Parathyroid adenoma (tissue), 2 donors: Measurements from ENCODE around the gene MTMR3.

Source experiments
- H2AFZ ChIP-seq: fragments of 300-600 bp; sonication (generic); one replicate; pipeline ENCODE4 v1.7.0; 2017; ENCODE audit warnings: antibody characterized with exemption, mild to moderate bottlenecking
- H3K27ac ChIP-seq: fragments of 300-600 bp; sonication (generic); one replicate; pipeline ENCODE4 v1.7.0; 2017
- H3K27me3 ChIP-seq: fragments of 300-600 bp; sonication (generic); one replicate; pipeline ENCODE4 v1.7.0; 2017; ENCODE audit warnings: low read length; ENCODE audit not compliant: control insufficient read depth, insufficient read depth
- H3K36me3 ChIP-seq: fragments of 300-600 bp; sonication (generic); one replicate; pipeline ENCODE4 v1.7.0; 2017; ENCODE audit warnings: low read length; ENCODE audit not compliant: control insufficient read depth, insufficient read depth
- H3K4me1 ChIP-seq: fragments of 300-600 bp; sonication (generic); one replicate; pipeline ENCODE4 v1.7.0; 2017; ENCODE audit warnings: control low read depth
- H3K4me2 ChIP-seq: fragments of 300-600 bp; sonication (generic); one replicate; pipeline ENCODE4 v1.7.0; 2017; ENCODE audit warnings: low read length
- H3K4me3 ChIP-seq: fragments of 300-600 bp; sonication (generic); one replicate; pipeline ENCODE4 v1.7.0; 2017; ENCODE audit warnings: low read depth, low read length
- H3K79me2 ChIP-seq: fragments of 300-600 bp; sonication (generic); one replicate; pipeline ENCODE4 v1.7.0; 2017; ENCODE audit warnings: control low read depth
- H3K9ac ChIP-seq: fragments of 300-600 bp; sonication (generic); one replicate; pipeline ENCODE4 v1.7.0; 2017; ENCODE audit warnings: mild to moderate bottlenecking
- H3K9me3 ChIP-seq: fragments of 300-600 bp; sonication (generic); one replicate; pipeline ENCODE4 v1.7.0; 2017; ENCODE audit warnings: low read length; ENCODE audit not compliant: control insufficient read depth
- CTCF ChIP-seq: fragments of 300-600 bp; sonication (generic); IDR thresholded peaks from one replicate; pipeline ENCODE4 v1.7.0; 2017; ENCODE audit warnings: antibody characterized with exemption, mild to moderate bottlenecking
- donor health status: primary hyperparathyroidism.

MTMR3 gene

DNA sequence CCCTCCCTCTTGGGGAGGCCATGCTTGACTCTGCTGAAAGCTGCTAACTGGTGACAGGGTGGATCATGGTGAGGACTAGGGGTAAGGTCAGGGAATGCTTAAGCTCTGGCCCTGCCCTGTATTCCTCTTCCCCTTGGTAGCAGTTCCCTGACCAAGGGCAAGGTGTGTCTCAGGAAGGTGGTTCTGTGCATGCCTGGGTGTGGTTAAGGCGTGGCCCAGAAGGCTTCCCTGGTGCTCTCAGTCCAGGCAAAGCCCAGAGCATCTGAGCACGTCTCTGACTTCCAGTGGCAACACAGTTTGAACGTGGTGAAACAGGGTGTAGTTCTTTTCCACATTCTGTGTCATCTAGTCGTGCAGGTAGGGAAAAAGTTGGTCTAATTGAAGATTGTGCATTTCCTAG is 144.2 kb downstream of the MTMR3 start:
- no peaks in the 10 kb centered on the region for H3K79me2 ChIP-seq
- H2AFZ ChIP-seq: no peak overlapping the region
- H3K27me3 ChIP-seq: no peaks in the 10 kb centered on the region
- no peak for TF ChIP-seq CTCF
- no peaks in the 10 kb centered on the region for H3K4me1 ChIP-seq
- no peaks in the 10 kb centered on the region for H3K36me3 ChIP-seq
- H3K4me3 ChIP-seq: no peak overlapping the region
- H3K4me2 ChIP-seq: no peak overlapping the region
- H3K27ac ChIP-seq: no peak overlapping the region
- no peak overlapping the region for H3K9ac ChIP-seq
- no peaks in the 10 kb centered on the region for H3K9me3 ChIP-seq

GRCh38 chr22:30027791-30028190 is 144.8 kb downstream of the MTMR3 start:
- H3K9ac ChIP-seq: no peak overlapping the region
- no peaks in the 10 kb centered on the region for H3K27me3 ChIP-seq
- no peaks in the 10 kb centered on the region for H3K9me3 ChIP-seq
- H3K36me3 ChIP-seq: no peaks in the 10 kb centered on the region
- no peak overlapping the region for H2AFZ ChIP-seq
- H3K79me2 ChIP-seq: no peaks in the 10 kb centered on the region
- TF ChIP-seq CTCF: no peak
- no peaks in the 10 kb centered on the region for H3K4me1 ChIP-seq
- no peak overlapping the region for H3K4me2 ChIP-seq
- H3K27ac ChIP-seq: no peak overlapping the region
- no peak overlapping the region for H3K4me3 ChIP-seq

DNA sequence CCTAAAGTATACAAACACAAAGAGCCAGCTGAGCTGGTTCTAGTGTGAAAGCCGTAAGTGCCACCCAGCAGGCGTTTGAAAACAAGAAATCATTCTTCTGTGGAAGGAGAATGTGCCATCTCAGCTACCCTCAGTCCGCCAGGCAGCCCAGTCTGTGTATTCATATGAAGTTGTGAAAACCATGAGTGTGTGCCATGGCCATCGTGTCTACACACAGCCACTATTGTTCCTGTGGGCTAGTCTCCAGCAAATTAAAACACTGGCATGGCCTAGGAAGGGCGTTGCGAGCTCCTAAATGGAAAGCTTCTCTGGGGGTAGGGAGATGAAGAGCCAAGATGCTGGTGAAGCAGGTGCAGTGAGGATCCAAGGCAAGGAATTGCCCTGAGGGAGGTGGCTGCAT is 145.8 kb downstream of the MTMR3 start:
- H3K4me1 ChIP-seq: no peaks in the 10 kb centered on the region
- no peak overlapping the region for H3K9ac ChIP-seq
- H3K27ac ChIP-seq: no peak overlapping the region

GRCh38 chr22:30029512-30029911 is 146.5 kb downstream of the MTMR3 start:
- Histone ChIP-seq H3K9ac (no peak overlapping the region), H3K79me2 (no peaks in the 10 kb centered on the region), H3K4me2 (no peak overlapping the region)

More for the DNA sequence above, 145.8 kb downstream of the MTMR3 start:
- Histone ChIP-seq H3K36me3 (no peaks in the 10 kb centered on the region), H3K4me3 (no peak overlapping the region), H3K4me2 (no peak overlapping the region), H2AFZ (no peak overlapping the region), H3K79me2 (no peaks in the 10 kb centered on the region), H3K9me3 (no peaks in the 10 kb centered on the region), H3K27me3 (no peaks in the 10 kb centered on the region)
- TF ChIP-seq CTCF: no peak

More at GRCh38 chr22:30029512-30029911, 146.5 kb downstream of the MTMR3 start:
- H2AFZ ChIP-seq: no peak overlapping the region
- no peaks in the 10 kb centered on the region for H3K4me1 ChIP-seq
- no peaks in the 10 kb centered on the region for H3K27me3 ChIP-seq
- no peaks in the 10 kb centered on the region for H3K36me3 ChIP-seq
- H3K4me3 ChIP-seq: no peak overlapping the region
- H3K9me3 ChIP-seq: no peaks in the 10 kb centered on the region
- TF ChIP-seq CTCF: no peak
- H3K27ac ChIP-seq: no peak overlapping the region
